AG08396 (cell line): ENCODE data around the gene CDH4.
"Not testable (repeated sequence)": the region's sequence is repeated elsewhere in the genome, so short reads cannot be mapped to it uniquely, and the experiment has no call there.

Experiments used
- DNase-seq: peaks from one replicate; pipeline ENCODE4 v3.0.0; 2012; ENCODE audit warnings: low spot score, mixed read lengths

CDH4 gene

DNA sequence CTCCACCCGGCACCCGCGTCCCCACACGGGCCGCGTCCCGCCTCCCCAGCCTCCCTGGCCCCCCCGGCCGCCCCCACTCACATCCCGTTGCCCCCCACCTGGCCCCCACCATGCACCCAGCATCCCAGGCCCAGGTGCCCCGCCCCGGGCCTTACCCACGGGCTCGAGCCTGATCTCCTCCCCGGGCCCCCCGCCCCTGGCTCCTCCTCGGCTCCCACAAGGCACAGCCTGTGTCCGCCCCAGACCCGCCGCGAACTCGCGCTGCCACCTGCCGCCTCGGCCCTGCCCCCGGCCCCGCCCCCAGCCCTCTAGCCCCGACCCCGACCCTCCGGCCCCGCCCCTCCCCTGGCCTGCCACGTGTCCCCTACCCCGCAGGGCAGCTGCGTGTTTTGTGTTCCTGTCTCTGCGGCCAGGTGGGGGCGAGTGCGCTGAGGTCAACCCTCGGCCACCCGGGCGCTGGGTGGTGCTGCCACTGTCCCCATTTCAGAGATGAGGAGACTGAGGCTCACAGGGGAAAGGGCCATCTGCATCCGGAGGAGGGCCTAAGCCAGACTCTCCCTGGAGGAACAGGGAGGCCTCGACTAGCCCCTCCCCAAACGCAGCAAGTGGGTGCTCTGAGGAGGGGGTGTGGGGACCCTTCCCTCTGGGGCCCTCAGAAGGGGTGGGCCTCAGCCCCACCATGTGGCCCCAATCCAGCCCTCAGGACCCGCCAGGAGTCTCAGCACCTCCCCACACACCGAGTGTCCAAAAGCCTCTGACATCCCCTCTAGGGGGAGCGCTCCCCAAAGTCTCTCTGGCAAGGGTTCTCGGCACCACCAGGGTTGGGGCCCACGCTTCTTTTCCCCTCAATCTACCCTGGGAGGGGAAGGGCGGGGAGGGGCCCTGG lies 713.8 kb downstream of the CDH4 start:
- no peak for DNase-seq

DNA sequence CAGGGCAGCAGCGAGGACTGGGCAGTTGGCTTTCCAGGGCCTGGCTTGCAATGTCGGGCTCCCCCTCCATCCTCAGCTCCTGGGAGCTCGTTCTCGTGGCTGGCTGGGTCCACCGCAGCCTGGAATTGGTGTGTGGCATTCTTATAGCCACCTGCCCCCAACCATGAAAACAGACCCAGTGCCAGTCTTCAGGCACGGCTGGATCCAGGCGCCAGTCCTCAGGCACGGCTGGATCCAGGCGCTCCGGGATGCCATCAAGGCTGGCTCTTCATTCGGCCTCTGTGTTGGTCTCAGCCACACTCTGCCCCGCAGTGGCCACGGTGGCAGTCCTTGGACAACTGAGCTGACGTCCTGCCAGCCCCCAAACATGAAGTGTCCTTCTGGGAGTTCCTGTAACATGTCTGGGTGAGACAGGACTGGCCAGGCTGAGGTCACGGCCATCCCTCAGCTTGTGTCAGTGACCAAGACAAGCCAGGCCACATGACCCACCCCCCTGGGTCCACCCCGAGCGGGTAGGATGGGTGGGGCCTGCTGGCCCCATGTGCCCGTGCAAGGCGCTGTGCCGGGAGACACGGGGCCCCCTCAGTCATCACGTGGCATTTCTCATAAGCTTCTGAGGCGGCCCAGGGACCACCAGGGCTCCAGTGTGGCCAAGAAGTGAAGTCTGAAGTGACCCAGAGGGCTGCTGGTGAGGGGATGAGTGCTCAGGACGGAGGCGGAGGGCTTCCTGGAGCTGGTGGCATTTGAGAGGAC lies 714.6 kb downstream of the CDH4 start:
- DNase-seq, result no peak

DNA sequence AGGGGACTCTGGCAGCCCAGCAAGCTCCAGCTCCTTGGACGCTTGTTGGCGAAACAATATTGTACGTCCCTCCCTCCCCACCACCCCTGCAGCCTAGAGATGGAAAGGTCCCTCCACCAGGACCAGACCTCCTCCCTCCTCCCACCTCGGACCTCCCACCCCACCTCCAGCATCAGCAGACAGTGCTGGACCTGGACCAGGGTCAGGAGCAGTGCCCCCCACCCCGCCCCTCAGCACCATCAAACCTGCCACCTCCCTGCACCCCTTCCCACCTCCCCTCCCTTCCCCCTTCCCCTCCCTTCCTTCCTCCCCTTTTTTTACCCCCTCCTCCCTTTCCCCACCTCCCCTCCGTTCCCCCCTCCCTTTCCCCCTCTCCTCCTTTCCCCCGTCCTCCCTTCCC lies 715.2 kb downstream of the CDH4 start:
- DNase-seq, result no peak

DNA sequence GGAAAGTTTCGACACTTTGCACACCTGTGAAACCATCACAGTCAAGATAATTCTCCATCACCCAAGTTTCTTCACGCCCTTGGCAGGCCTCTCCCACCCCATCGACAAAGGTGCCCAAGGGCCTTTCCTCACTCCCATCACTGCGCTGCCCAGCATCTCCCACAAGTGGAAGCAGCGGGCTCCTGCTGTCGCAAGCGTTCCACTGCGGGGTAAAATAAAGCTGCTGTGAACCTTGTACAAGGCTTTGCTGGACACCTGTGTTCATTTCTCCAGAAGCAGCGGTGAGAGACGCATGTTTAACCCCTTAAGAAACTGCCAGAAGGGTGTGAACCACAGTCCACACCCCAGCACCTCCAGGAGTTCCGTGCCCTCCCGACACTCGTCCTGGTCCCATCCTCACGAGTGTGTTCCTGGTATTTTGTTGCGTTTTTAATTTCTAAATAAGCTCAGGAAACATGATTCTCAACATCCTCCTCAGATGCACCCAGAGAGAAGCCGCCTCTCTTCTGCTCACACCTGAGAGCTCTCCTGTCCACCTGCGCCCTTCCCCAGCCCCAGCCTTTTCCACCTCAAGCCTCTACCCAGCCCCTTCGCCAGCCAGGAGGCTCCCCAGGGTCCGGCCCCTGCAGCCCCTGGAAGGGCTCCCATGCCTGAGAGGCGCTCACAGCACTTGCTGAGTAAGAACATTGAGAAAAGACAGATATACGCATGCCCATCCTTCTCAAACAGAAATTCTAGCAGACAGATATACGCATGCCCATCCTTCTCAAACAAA lies 716.2 kb downstream of the CDH4 start:
- DNase-seq, result no peak

DNA sequence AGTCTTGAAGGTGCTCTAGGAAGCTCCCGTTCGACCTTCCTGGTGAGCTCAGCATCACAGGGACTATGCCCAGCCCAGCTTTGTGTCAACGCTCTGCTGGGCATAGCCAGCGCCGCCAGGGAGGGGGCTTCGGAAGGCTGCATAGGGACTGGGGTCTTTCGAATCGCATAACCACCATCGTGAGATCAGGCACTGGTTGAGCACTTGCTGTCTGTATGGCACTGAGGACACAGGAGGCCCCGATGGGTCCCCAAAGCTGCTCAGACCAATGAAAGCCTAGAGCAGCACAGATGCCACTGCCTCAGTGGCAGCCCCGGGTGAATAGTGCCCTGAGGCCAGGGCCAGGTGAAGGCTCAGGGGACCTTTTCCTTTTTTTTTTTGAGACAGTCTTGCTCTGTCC lies 716.9 kb downstream of the CDH4 start:
- DNase-seq, result no peak

DNA sequence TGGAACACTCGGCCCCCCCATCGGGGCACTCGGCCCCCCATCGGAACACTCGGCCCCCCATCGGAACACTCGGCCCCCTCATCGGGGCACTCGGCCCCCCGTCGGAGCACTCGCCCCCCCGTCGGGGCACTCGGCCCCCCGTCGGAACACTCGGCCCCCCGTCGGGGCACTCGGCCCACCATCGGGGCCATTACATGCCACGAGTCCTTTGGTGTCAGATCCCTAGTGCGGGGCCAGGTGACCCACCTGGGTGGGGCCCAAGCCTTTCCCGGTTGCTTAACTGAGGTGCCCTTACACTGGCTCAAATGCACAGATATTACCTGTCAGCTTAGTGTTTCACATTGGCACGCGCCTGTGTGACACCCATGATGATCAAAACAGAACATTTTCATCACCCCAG lies 717.7 kb downstream of the CDH4 start:
- DNase-seq, result no peak

DNA sequence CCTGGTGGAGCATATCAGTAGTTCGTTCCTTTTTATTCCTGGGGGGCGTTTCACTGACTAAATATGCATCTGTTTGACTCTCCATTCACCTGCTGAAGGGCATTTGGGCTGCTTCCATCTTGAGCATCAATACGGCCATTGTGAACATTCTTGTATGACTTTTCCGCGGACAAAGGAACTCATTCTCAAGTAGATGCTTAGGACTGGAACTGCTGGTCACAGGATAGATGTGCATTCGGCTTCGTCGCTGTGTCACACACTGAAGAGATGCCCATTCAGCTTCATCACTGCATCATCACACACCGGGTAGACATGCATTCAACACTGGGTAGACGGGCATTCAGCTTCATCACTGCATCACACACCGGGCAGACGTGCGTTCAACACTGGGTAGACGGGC lies 718.3 kb downstream of the CDH4 start:
- DNase-seq, result no peak

DNA sequence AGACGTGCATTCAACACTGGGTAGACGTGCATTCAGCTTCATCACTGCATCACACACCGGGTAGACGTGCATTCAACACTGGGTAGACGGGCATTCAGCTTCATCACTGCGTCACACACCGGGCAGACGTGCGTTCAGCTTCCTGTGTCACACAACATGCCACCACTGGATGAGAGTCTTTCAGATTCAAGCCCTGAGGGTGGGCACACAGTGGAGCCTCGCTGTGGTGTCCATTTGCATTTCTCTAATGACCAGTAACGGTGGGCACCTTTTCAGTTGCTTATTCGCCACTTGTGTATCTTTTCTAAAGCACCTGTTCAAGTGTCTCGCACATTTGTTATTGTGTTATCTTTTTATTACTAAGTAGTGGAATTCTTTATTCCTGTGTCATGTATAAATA lies 719.5 kb downstream of the CDH4 start:
- not testable (repeated sequence) for DNase-seq

DNA sequence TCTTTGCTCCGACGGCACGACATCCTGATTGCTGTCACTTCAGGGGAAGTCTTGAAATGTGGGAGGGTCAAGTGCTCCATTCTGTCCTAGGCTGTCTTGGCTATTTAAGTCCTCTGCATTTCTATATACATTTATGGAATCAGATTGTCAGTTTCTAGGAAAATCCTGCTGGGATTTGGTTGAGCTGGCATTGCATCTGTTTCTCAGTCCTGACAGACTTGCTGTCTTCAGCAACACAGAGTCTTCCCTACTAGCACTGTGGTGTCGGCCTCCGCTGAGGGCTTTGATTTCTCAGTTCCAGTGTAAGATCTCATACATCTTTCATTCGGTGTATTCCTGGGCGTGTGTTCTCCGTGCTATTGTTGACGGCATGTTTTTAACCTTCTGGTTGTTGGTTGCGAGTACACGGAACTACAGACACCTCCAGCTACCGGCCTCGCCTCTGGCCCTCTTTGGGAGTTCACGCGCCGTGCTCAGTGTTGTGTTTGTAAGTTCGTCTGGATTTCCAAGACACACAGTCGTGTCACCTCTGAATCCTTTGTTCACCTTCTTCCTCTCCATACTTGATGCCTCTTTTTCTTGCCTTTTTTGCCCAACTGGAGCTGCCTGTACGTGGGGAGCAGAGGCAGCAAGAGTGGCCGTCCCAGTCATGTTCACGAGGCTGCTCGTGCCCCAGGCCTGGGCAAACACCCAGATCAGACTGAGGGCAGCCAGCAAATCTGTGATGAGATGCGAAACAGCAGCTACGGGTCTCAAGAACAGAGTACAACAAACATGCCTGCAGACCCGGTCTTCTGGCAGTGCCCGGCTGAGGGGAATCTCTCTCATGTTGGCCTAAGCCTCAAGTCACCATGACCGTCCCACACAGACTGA lies 720.8 kb downstream of the CDH4 start:
- no peak for DNase-seq

DNA sequence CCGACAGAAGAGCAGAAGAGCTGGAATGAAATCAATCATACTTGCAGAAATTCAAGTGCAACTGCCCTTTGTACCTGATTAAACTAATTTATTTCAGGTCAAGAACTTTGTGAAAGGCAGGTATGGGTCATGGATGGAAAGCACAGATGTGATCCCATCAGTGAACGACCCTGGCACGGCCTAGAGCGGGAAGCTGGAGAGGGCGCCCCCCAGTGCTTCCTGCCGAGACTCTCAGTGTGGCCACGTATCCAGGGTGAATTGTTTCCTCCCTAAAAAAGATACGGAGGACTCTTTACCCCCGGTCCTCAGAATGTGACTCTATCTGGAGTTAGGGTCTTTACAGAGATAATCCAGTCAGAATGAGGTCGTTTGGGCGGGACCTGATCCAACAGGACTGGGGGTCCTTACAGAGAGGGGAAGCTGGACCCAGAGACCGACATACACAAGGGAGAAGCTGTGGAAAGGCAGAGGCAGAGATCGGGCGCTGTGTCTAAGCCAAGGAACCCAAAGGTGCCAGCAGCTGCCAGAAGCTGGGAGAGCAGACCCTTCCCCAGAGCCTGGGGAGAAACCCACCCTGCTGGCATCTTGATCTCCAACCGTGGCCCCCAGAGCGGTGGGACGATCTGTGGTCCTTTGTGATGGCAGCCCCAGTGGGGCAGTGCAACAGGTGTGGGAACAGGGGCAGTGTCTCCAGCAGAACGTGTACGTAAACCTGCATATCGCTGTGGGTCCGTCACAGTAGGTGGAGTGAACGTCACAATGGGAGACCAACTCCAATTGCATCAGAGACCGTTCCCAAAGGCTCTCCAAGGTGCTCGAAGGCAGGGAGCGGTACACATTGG lies 721.7 kb downstream of the CDH4 start:
- no peak for DNase-seq

DNA sequence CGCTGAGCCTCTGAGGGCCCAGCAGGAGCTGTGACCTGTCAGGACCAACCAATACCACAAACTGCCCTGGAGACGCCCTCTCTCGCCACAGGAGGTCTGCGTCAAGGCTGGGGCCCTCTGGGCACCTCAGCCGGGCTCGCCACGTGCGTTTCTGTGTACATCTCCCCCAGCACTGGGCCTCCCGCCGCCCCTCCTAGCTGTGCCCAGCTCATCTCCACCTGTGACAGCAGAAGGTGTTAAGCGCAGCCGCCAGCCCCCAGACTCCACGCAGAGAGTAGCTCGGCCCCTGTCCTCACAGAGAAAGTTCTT lies 722.2 kb downstream of the CDH4 start:
- no peak for DNase-seq

DNA sequence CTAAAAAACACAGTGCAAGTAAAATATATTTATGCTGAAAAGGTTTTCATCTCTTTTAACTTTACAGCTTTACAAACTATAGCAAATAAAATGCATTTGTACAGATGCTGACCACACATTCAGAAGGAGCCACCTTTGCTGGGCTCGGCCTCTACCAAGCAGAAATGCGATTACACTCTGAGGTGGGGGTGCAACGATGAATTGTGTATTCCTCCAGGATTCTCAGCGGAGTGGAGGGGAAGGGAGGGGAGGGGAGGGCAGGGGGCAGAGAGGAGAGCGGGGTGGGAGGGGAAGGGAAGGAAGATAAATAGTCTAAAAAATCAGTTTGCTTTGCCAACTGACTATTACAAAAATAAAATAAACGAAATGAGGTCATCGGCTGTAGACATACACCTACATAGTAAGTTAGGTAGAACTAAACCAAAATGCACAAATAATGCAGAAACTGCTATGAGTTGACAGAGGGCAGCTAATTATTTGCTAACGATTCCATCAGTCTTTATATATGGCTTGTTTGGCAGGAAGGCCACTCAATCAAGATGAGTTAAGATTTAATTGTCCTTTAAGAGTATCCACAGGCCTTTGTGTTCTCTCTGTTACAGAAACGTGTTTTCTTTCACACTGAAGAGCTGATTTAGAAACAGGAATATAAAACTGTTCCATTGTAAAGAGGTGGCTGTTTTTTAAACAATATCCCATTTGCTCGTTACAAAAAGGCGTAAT lies 723.5 kb downstream of the CDH4 start:
- no peak for DNase-seq

DNA sequence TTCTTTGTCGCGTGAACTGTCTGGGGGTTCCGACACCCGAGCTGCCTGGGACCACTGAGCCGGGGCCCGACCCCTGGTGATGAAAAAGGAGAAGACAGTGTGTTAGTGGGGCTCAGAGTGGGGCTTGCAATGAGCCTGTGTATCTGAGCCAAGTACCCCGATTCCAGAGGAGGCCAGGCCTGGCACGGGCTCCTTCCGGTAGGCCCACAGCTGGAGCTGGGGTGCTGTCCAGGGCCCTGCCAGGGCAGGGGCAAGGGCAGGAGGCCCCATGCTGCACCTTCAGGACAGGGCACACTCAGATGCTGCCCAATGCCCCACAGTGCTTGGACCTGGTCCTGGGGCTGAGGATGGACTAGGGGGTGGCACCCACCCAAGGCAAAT lies 724.2 kb downstream of the CDH4 start:
- no peak for DNase-seq

DNA sequence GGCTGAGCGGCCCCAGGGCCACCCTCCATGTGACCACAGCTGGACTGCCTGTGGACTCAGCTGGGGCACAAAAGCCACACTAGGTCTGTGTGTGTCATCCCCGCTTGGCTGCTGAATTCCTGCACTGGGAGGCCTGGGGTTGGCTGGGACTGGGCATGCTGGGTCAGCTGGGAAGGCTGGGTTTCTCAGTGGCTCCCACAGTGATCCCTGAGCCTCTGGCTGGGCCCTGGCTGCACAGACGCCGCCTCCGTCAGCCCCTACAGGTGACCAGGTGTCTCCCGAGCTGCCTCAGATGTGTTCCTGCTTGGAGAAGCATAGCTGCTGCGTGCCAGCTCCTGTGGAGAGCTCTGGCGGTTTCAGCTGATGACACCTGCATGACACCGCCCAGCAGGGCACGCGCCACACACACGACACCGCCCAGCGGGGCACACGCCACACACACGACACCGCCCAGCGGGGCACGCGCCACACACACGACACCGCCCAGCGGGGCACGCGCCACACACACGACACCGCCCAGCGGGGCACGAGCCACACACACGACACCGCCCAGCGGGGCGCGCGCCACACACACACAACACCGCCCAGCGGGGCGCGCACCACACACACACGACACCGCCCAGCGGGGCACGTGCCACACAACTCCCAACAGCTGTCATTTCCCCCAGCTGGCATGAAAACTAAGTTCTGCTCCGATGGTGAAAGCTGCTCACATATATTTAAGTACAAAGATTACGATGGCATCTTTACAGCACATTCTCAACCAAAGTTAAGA lies 724.8 kb downstream of the CDH4 start:
- no peak for DNase-seq

DNA sequence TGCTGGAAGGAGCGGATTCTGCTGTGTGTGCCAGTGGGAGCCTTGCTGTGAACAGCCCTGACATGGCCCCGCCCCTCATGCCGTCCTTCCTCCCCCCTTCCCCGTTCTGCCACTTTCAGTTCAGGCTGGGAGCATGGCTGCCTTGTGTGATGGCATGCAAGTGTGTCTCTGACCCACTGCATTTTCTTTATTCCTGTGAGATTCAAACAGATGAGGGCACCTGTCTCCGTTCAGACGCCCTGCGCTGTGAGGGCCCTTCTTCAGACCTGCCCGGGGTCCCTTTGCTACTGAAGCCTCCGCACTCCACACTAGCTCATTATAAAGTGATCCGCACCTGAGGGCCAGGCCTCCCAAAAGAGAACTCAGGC lies 725.3 kb downstream of the CDH4 start:
- no peak for DNase-seq

DNA sequence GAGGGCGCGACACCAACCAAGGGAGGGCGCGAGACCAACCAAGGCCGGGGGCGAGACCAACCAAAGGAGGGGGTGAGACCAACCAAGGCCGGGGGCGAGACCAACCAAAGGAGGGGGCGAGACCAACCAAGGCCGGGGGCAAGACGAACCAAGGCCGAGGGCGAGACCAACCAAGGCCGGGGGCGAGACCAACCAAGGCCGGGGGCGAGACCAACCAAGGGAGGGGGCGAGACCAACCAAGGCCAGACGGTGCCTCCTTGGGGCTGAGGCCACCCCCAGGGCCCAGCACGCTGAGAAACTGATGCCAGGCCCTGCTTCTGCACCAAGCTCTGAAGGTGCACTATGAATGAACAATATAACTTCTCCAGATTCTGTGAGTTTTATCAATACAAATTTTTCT lies 726.4 kb downstream of the CDH4 start:
- no peak for DNase-seq

DNA sequence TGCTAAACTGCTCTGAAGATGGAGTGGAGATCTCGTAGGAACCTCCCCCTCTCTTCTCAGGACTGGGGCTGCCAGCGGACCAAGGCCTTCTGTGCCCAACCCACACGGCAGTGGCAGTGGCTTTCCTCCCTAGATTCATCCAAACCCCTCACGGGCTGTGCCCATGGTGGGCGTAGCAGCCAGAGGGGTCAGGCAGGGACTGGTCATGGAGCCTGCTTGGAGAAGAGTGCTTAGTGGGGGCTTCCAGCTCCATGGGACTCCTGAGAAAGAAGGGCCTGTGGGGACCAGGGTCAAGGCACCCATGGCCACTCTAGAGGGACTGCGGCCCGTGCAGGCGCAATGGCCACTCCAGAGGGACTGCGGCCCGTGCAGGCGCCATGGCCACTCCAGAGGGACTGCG lies 727.0 kb downstream of the CDH4 start:
- no peak for DNase-seq

DNA sequence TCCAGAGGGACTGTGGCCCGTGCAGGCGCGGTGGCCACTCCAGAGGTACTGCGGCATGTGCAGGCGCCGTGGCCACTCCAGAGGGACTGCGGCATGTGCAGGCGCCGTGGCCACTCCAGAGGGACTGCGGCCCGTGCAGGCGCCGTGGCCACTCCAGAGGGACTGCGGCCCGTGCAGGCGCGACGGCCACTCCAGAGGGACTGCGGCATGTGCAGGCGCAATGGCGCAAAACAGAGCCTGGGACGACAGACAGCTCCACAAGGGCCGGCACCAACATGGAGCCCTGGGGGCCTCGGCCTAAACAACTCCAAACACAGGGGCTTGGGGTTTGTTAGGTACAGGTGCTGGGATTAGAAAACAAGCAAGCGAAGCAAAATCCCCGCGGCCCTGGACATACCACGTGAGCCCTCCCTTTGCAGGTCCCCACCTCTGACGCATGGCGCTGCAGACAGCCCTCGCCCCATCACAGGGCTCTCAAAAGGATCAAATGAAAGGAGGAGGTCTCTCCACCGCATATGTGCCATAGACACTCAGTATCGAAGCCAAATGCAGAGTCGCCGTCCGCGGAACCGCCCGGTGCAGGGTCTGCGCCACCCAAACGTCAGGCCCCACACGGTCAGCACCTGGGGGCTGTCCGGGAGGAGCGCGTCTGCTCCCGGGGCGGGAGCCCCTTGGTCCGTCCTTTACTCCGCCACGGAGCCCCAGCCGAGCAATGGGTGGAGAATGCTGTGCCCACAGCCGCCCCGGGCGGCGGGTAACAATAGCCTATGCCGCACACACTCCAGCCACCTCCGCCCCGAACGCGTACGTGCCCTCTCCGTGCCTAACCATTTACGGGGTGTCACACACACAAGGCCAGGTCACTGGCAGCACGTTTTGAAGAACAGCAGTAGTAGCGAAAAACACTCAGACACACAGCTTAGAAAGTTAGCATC lies 727.9 kb downstream of the CDH4 start:
- no peak for DNase-seq
